ENCODE measurements around the gene HIVEP2.

- no peak for TF ChIP-seq CTCF (conservative IDR thresholded peaks at IDR 0.05; ENCODE audit: low read depth, low read length)
- no peak for TF ChIP-seq EZH2 (IDR thresholded peaks at IDR 0.05; ENCODE audit: low read length, unreplicated experiment)
- TF ChIP-seq EZH2phosphoT487 (IDR thresholded peaks at IDR 0.05; ENCODE audit: borderline replicate concordance, low read length) = no peak
Measured at GRCh38 chr6:142901611-142902010, 43.4 kb downstream of the HIVEP2 start.

Data from PC-3 (cell line).